Coronary artery (tissue), 2 donors: ENCODE measurements around the gene QSOX2.

Source experiments
- DNase-seq: peaks from one replicate; pipeline ENCODE4 v3.0.0-alpha.2; 2017; ENCODE audit warnings: low spot score
- H3K27ac ChIP-seq, 2 donors: fragments of 200-600 bp; sonication (generic); one replicate each; pipeline ENCODE4 v1.5.1; 2016 to 2019
- H3K4me3 ChIP-seq: fragments of 200-600 bp; sonication (generic); 2 replicates; pipeline ENCODE4 v1.5.1; 2016; ENCODE audit warnings: mild to moderate bottlenecking, moderate library complexity
- CTCF ChIP-seq: fragments of 200-600 bp; sonication (generic); IDR thresholded peaks from one replicate; pipeline ENCODE4 v1.5.1; 2019; ENCODE audit warnings: antibody characterized with exemption

Gene QSOX2

GRCh38 chr9:136203408-136204144 is 42.0 kb downstream of the QSOX2 start:
- Histone ChIP-seq H3K27ac (no peak overlapping the region), H3K4me3 (no peak overlapping the region)
- no peak for TF ChIP-seq CTCF
- DNase-seq: no peak

- H3K27ac ChIP-seq: no peak overlapping the region
- no peak for DNase-seq
- no peak for TF ChIP-seq CTCF
- H3K4me3 ChIP-seq: no peak overlapping the region
Observed at GRCh38 chr9:136202454-136203407, 42.9 kb downstream of the QSOX2 start.

- TF ChIP-seq CTCF: no peak
- Histone ChIP-seq H3K27ac (no peak overlapping the region), H3K4me3 (no peak overlapping the region)
- DNase-seq: no peak
Observed at GRCh38 chr9:136201609-136202453, 43.8 kb downstream of the QSOX2 start.

- Histone ChIP-seq H3K4me3 (no peak overlapping the region), H3K27ac (no peak overlapping the region)
- DNase-seq: no peak
- no peak for TF ChIP-seq CTCF
Observed at GRCh38 chr9:136201174-136201573, 44.4 kb downstream of the QSOX2 start.

GRCh38 chr9:136200424-136200823 is 45.2 kb downstream of the QSOX2 start:
- H3K4me3 ChIP-seq: no peak overlapping the region
- TF ChIP-seq CTCF: no peak
- no peak for DNase-seq
- H3K27ac ChIP-seq: no peak overlapping the region

GRCh38 chr9:136199391-136200288 is 46.0 kb downstream of the QSOX2 start:
- no peak overlapping the region for H3K4me3 ChIP-seq
- DNase-seq: no peak
- H3K27ac ChIP-seq: no peak overlapping the region
- no peak for TF ChIP-seq CTCF
